ENCODE data around the gene CHSY1.
"Not testable (repeated sequence)": the region's sequence is repeated elsewhere in the genome, so short reads cannot be mapped to it uniquely, and the experiment has no call there.

CHSY1 gene

DNA sequence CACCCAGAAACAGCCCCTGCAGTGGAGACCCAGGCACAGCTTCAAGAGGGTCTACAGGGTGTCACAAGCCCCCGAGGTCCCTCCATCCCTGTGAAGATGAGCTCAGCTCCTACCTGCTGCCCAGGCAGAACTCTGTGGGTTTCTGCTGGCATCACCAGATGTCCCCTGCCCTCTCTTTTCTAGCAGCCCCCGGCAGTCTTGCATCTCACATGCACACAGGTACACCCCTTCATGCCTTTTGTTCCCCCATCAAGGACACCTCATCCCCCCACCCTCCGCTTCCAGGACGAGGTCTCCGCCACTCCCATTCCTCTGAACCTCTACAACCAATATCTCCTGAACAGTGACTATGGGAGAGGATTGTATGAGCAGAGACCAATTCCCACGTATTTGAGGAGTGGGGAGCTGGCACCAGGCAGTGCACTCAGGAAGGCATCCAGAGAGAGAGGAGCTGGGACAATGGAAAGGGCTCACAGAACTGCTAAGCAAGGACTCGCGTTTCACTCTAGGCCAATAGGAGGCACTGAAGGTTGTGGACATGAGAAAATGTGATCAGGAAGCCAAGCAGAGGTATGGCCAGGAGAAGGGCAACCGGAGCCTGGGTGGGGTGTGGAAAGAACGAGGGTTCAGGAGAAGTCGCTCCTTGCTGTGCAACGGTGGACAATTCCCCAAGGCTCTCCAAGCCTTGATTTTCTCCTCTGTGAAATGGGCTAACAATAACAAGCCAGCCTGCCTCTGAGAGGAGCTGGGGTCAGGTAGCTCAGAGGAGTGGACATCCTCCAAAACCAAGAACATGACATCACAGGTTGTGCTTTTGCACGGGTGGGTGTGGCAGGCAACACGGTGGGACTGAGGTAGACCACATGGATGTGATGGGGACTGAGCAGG lies 115.2 kb downstream of the CHSY1 start:
- DNase-seq (ENCODE audit: low read depth, low spot score): no peak

DNA sequence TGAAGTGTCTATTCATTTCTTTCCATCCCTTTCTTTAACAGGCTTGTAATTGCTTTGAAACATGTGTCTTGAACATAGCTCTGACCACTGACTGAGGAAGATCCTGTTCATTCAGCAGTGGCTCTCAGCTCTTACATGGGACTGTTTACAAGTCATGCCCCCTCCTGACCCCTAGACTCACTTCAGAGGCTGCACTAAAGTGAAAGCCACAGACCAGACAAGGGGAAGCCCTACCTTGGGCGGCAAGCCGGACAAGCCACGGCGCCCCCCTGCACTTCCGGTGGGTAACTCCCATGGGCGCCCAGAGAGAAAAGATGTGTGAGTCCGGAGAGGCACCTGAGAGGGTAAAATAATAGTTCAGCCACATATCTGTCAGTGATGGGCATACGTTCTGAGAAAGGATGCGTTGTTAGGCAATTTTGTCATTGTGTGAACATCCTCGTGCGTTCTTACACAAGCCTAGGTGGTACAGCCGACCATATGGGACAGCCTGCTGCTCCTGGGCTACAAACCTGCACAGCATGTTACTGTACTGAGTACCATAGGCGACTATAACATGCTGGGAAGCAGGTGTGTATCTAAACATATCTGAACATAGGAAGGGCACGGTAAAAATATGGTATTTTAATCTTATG lies 116.2 kb downstream of the CHSY1 start:
- no peak for DNase-seq (ENCODE audit: low read depth, low spot score)

- DNase-seq (ENCODE audit: low read depth, low spot score): no peak
Measured at GRCh38 chr15:101134780-101135179, 117.1 kb downstream of the CHSY1 start.

- DNase-seq (ENCODE audit: low read depth, low spot score): no peak
Measured at GRCh38 chr15:101133751-101134261, 118.0 kb downstream of the CHSY1 start.

DNA sequence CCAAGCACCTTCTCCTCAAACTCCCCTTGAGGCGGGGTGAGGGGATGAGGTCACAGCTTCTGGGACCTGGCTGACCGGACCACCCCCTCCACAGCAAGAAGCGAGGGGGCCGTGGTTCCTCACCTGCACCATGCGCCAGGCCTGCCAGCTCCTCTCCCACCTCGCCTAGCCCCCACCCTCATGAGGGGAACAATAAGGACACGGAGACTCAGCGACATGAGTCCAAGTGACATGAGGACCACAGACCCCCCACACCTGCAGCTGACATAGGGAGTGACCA lies 118.7 kb downstream of the CHSY1 start:
- DNase-seq (ENCODE audit: low read depth, low spot score): no peak

DNA sequence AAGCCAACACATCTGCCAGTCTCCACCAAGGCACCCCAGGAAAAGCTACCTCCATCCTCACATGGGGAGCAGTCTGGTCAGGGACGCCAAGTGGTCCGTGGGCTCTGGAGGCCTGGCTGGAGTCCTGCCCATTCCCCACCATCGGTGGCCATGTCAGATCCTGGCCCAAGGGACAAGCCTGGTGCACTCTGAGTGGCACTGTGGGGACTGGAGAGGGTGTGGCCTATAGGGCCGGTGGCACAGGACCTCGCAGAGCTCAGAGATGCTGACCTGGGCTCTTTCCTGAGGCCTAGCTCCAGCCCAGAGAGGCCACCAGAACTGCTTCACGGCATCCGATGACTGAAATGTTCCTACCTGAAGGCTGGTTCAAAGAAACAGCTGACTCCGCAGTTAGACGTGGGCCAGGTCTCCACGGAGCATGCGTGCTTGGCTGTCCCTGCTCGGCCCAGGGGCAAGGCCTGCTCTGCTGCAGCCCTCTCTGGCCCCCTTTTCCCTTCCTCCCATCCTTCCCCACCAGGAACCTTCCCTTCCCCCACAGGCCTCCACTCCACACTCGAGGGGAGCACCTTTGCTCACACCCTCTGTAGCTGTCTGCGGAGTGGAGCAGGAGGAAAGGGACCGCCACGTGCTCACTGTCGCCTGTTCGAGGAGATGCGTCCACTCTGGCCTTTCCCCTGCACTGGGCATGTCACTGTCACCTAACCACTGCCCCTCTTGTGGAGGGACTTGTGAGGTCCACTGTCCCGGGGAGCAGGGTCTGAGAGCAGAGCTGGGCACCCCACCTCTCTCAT lies 119.3 kb downstream of the CHSY1 start:
- no peak for DNase-seq (ENCODE audit: low read depth, low spot score)

DNA sequence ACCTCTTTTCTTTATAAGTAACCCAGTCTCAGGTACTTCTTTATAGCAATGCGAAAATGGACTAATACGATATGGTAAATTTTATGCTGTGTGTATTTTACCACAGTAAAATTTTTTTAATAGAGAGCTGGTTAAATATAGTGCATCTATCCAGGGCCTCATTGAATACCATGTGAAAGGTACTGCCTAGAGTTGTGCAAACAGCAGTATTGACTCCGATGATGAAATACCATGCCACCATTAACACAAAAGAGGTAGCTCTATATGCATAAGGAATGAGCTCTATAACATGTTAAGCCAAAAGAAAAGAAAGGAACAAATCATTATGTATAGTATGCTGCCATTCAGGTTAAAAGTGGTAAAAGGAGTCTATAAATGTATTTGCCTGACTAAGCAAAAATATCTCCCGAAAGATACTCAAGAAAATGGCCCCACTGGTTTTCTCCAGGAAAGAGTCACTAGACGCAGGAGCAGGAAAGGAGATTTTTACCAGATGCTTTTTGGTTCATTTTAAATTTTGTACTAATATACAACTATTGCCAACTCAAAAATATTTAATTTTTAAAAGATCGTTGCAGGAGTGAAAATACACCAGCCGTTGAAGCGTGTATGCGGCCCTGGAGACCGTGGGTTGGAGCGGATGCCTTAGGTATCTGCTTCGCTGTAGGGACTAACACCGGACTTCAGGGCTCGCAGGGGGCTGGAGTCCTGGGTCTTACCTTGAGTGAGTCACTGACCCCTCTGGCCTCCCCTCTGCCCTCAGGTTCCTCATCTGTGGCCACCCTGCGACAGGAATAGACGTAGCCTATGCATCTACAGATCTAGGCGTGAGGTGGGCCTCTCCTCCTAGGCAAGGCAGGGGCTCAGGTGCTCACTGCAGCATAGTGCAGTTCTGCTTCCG lies 120.1 kb downstream of the CHSY1 start:
- DNase-seq (ENCODE audit: low read depth, low spot score): no peak

GRCh38 chr15:101129851-101130380 lies 121.9 kb downstream of the CHSY1 start:
- no peak for DNase-seq (ENCODE audit: low read depth, low spot score)

GRCh38 chr15:101128221-101129015 lies 123.4 kb downstream of the CHSY1 start:
- no peak for DNase-seq (ENCODE audit: low read depth, low spot score)

GRCh38 chr15:101127506-101128076 lies 124.3 kb downstream of the CHSY1 start:
- DNase-seq (ENCODE audit: low read depth, low spot score): no peak

DNA sequence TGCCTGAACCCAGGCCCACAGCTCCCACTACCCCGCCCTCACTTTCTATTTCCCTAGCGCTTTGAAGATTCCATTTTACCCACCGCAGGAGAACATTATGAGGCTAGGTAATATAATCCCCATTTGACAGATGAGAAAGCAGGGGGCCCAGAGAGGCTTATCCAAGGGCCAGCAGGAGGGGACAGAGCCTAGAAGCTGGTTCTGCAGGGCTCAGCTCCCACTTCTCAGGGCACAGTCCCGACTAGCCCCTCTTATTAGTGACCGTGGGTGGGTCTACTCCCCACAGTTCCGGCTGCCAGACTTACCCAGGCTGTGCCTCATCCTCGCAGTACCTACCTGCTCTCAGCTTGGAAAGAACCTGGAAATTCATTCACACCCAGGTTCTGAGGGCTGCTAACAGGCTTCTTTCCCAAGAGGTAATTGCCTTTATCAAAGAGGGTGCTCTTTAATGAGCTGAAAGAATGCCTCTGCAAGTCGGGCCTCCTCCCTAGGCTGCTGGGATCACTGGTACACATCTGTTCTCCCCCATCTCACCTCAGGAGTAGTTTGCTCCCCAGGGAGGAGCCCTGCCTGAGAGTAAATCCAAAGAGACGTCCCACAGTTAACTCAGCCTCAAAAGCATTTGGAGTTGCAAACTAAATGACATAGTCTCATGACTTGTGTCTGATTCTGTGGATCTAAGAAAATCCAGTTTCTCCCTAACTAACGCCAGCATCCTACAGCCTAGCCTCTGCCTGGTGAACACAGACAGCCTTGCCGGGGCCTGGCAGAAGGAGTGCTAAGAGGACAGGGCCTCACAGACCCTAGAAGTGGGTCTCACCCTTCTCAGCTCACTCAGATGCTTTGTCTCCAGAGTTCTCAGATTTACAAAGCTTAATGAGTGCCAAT lies 125.0 kb downstream of the CHSY1 start:
- no peak for DNase-seq (ENCODE audit: low read depth, low spot score)

GRCh38 chr15:101125881-101126428 lies 125.9 kb downstream of the CHSY1 start:
- not testable (repeated sequence) for DNase-seq (ENCODE audit: low read depth, low spot score)

Data from activated CD4-positive, CD25-positive, alpha-beta regulatory T cell treated with anti-CD3 and anti-CD28 coated beads, Interleukin-2, amount 50 U/mL, for 16 hours (primary cell).